Activated T-cell treated with anti-CD3 and anti-CD28 coated beads for 48 hours (primary cell): ENCODE data around the gene LINGO3.
"Not testable (repeated sequence)": the region's sequence is repeated elsewhere in the genome, so short reads cannot be mapped to it uniquely, and the experiment has no call there.

Experiments used
- DNase-seq: peaks from one replicate; pipeline ENCODE4 v3.0.0-alpha.2; 2020; ENCODE audit warnings: low read depth

The LINGO3 gene

GRCh38 chr19:2308114-2308556, at the start of gene LINGO3:
LINGO3 (minus strand) TSS chr19:2308154; CDS start chr19:2291776, 16,378 bp downstream.
- no peak for DNase-seq

- DNase-seq, result no peak
Measured at GRCh38 chr19:2356036-2356646, 48.2 kb upstream of the LINGO3 start.

- DNase-seq, result no peak
Measured at GRCh38 chr19:2355168-2356035, 47.4 kb upstream of the LINGO3 start.

DNA sequence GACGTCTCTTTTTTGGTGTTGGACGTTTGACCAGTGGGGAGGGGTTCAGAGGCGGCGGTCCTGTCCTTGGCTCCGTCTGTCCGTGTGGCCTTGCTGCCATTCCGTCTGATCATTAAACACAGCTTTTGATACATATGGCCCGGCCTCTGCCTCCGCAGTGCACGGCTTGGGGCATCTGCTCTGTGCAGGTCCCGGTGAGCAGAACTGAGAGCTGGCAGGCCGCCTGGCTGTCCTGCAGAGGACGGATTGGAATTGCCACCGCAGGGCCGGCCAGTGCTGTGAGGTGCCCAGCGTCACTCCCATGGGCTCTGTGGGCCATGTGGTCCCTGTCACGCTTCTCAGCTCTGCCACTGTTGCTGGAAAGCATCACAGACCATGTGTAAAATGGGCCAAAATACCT, 46.7 kb upstream of the LINGO3 start:
- DNase-seq, result no peak

GRCh38 chr19:2353887-2354592, 46.1 kb upstream of the LINGO3 start:
- DNase-seq, result no peak

- no peak for DNase-seq
Measured at GRCh38 chr19:2353159-2353886, 45.4 kb upstream of the LINGO3 start.

- no peak for DNase-seq
Measured at GRCh38 chr19:2352121-2352520, 44.2 kb upstream of the LINGO3 start.

DNA sequence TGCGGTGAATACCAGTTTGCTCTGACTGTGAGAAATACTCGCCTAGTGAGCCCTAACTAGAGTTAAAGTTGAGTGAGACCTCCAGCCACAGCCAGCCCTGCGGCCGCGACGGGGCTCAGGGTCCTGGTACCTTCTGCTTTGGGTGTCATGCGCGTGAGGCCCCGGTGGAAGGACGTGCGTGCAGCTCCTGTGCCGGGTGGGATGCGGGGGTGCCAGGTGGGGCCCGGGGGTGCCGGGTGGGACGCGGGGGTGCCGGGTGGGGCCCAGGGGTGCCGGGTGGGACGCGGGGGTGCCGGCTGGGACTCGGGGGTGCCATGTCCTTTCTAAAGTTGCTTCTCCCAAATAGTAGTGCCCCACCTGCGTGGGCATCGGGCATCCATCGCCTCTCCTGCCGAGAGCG, 43.6 kb upstream of the LINGO3 start:
- DNase-seq, result no peak

DNA sequence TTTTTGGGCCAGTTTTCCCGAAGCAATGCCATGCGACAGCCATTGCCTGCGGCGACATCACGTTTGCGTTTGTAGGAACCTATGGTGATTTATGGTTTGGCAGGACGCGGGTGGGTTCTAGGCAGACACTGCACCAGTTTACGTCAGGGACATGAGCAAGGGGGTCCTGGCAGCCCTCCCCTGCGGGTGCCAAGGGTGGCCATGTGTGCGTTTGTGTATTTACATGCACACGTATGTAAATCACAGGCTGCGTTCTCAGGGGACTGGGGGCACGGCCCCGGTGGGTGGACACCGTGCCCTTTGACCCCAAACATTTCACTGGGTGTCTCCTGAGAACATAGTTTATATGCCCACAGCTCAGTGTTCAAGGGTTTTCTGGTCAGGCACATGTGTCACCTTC, 42.7 kb upstream of the LINGO3 start:
- DNase-seq, result no peak

DNA sequence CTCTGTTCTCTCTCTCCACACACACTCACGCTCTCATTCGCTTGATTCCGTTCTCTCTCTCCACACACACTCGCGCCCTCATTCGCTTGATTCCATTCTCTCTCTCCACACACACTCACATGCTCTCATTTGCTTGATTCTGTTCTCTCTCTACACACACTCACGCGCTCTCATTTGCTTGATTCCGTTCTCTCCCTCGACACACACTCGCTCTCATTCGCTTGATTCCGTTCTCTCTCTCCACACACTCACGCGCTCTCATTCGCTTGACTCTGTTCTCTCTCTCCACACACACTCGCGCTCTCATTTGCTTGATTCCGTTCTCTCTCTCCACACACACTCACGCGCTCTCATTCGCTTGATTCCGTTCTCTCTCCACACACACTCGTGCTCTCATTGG, 41.9 kb upstream of the LINGO3 start:
- not testable (repeated sequence) for DNase-seq

DNA sequence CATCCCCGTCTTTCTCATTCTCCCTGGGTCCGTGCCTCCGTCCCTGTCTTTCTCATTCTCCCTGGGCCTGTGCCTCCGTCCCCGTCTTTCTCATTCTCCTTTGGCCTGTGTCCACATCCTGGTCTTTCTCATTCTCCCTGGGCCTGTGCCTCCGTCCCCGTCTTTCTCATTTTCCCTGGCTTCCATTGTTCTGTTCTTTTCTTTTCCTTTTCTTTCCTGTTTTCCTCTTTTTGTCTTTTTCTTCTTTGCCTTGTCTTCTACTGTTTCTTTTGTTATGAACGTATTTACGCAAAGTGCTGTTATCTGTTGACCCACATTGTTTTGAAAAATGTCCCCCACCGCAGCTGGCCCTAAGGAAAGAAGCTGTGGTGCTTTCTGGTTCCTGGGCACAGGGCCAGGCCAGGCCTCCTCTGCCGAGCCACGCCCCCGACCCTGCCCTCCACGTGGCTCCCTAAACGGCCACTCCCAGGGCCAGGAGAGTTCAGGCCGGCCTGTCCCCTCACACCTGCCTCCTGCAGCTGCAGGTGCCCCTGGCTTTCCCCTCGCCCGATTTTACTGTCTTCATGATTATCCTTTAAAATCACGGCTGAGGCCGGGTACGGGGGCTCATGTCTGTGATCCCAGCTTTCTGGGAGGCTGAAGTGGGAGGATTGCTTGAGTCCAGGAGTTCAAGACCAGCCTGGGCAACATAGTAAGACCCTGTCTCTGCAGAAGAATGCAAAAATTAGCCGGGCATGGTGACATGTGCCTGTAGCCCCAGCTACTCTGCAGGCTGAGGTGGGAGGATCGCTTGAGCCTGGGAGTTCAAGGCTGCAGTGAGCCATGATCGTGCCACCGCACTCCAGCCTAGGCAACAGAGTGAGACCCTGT, 38.1 kb upstream of the LINGO3 start:
- DNase-seq, result no peak

DNA sequence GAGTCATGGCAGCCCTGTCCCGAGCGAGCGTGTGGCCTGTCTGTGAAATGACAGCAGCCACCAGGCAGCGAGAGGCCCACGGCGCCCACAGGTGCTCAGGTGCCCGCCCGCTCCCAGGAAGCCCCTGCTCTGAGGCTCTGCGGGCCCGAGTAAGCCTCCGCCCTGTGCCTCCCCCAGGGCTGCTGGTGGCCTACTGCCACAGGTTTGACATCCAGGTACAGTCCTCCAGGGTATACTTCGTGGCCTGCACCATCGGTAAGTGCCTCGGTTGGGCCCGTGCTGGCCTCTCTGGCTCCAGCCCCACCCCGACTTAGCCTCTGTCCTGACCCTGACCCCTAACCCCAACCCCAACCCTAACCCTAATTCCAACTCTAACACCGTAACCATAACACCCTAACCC, 37.1 kb upstream of the LINGO3 start:
- no peak for DNase-seq

DNA sequence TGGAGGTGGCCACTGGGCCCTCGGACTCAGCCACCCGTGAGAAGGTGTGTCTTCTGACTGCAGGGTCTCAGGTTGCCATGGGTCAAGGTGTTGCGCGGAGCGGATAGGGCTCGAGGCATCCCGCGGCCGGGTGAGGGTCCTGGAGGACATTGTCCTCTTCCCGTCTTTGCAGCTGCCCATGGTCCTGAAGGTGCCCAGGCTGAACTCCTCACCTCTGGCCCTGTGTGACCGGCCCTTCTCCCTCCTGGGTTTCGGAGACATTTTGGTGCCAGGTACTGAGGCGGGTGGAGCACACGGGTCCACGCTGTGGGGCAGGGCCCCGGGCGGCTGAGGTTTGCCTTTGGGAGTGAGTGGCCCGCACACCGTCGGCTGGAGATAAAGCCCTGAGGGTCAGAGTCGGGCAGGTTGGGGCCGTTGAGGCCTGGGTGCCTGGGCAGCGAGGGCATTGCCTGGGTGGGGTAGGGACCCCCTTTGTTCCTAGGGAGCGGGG, 36.5 kb upstream of the LINGO3 start:
- no peak for DNase-seq

DNA sequence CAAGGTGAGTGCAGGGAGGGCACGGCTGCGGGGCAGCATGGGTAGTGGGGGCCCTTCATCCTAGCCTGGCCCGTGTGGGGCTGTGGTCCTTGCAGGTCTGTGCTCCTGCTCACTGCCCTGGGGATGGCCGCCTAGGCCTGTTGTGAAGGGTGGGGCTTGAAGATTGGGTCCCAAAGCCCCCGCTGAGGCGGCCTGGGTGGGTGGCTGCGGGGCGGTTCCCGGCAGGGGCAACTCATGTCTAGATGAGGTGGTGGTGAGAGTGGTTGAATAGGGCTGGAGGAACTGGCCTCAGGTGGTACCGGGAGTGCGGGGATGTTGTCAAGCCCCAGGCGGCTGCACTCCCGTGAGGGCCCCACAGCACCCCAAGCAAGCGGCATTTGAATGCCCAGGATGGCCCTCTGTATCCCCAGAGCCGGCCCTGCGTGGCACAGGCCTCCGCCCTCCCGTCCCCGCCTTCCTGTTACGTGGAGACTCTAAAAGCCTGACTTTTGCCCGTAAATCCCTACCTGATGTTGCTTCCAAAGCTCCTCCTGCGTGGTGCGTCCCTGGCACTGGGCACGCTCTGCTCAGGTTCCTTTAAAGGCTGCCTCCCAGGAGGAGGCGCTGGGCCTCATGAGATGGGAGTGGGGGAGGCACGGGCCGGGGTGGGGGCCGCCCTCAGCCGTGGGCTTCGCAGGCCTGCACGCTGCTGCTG, 35.5 kb upstream of the LINGO3 start:
- DNase-seq, result no peak

DNA sequence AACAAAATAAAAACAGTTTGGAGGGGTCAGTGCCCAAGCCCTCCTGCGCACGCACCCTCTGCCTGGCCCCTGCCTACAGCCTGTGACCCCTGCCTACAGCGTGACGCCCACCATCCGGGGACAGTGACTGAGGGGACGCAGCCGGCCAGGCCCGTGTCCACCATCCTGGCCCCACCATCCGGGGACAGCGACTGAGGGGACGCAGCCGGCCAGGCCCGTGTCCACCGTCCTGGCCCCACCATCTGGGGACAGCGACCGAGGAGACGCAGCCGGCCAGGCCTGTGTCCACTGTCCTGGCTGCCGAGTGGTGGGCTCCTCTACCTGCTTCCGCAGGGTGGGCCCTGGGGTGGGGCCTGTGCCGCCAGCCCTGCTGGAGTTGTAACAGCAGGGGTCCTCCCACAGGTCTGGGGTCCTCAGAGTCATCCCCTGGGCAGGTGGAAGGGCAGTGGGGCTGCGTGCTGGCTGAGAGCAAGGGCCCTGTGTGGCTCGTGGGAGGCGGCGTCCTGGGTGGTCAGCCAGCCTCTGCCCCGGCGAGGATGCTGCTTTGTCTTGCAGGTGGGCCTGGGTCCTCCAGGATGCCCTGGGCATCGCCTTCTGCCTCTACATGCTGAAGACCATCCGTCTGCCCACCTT, 34.8 kb upstream of the LINGO3 start:
- no peak for DNase-seq

DNA sequence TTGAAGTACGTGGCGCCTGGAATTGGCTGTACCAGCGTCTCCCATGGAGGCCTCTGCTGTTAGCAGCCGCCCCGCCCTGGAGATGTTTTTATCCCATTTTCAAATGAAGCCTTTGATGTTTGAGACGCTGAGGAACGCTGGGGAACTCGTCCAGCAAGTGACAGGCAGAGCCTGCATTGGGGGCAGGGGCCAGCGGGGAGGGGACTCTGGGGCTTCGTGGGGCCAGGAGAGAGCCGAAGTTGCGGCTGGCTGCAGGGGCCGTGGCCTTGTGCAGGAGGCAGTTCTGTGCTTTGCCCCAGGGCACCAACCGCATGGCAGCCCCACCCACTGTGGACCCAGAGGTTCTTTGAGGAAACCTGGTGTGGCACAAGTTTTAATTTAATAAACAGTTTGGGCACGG, 34.0 kb upstream of the LINGO3 start:
- DNase-seq, result no peak

DNA sequence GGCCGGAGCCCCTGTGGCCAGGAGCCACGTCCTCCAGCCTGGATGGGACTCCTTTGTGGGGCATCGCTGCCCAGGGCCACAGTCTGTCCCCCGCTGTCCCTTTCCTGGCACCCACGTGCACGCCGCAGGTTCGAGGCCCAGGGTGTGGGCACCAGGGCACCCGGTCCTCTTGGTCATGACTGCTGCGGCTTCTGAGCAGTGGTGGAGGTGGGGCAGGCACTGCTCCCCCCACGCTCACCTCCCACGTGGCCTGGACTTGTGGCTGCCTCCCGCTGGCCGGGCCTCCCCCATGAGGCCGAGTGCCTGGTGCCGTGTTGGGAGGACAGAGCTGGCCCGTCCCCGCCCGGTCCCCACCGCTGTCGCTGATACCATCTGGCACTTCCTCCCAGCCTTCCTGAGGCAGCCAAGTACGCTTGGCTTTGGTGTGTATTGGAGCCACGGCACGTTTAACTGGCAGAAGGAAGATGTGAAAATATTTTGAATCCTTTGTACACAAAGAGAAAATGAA, 33.3 kb upstream of the LINGO3 start:
- DNase-seq, result no peak

DNA sequence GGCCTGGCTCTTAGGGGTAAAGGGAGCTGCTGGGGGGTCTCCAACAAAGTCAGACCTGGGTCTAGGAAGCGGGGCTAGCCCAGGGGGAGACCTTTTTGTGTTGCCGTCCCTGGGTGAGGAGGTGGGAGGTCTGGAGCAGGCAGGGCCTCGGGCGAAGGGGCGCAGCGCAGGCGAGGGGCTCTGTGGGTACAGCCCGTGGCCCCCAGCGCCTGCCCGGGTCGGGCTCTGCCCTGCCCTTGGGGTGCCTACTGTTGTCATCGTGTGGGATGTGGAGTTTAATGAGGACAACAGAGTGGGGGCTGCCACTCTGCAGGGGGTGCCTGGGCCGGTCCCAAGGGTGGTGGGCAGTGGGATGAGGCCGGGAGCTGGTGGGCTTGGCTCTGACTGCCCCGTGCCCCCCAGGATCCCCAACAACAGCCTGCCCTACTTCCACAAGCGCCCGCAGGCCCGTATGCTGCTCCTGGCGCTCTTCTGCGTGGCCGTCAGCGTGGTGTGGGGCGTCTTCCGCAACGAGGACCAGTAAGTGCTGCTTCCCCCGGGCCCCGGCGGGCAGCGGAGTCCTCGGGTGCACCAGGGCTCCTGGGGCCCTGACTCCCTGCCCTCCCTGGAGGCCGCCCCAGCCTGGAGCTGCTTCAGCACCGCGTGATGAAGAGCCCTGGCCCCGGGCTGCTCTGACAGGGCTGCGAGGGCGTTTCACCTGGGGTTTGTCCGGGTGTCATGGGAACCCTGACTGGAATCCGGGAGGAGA, 32.7 kb upstream of the LINGO3 start:
- DNase-seq, result no peak
